Stimulated activated CD8-positive, alpha-beta memory T cell treated with anti-CD3 and anti-CD28 coated beads, Interleukin-4, amount 100 ng/mL, for 4 hours (primary cell): Measurements from ENCODE around the gene NUMBL.

Experiments
- DNase-seq, 2 donors: peaks; one replicate each; pipeline ENCODE4 v3.0.0-alpha.2; 2020; ENCODE audit warnings: low read depth in 2 of 2, low spot score in 1 of 2

Gene NUMBL

DNA sequence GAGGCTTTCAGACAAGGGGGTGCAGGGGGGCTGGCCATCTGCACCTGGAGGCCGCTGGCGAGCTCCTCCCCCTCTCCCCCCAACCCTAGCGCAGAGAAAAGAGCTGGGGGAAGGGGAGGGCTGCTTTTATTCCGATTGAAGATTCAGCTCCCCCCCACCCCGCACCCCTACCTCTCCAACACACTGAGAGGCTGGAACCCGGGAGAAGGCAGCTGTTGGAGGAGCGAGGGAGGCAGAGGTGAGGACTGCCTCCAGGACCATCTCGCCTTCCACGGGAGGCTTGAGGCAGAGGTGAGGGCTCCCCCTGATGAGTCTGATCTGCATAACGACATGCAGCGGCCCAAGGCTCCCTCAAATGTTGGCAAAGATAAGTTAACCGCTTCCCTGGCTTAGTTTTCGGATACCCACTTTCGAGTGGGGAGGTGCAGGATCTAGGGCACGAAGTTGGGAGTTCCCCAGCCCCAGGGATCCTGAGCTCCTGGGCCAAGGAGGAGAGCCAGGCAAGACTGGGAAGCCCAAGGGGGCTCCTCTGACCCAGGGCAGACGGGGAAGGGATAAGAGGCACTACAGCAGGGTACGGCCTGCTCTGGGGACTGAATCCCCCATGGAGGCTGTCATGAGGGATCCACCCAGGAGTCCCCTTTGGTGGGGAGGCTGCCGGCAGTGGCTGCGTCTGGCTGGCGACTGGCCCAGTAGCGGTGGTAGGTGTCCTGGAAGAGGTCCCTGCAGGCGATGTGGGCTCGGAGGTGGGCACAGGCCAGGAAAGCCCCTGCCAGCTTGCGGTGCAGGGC is 1.2 kb upstream of the NUMBL start:
- DNase-seq = no peak

DNA sequence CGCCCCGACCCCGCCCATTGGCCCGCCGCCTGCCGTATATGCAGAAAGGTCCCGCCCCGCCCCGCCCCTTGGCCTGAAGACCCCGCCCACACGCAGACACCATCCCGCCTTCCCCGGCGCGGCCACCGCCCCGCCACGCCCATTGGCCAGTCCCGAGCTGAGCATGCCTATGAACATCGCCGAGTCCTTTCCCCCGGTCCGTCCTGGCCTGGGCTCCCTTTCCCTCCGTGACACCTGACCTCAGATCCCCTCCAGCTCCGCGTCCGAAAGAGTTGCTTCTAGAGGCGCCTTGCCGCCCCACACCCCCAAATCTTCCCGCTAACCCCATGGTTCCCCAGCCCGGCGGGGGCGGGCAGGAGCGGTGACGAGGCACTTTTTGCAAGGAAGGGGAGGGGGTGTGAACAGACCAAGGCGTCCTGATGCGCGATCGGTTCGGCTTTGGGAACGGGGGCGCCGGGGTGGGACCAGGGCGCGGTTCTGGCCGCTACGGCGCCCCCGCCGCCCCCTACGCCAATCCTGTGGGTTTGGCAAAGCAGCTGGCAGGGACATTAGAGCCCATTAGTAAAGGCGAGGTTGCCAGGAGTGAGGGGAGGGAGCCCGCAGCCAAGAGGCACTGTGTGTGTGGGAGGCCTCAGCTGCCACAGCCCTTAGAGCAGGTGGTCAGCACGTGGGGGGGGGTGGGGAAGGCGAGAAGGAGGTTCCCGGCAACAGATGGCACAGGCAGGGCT is 406 bp upstream of the NUMBL start:
- DNase-seq = peak; percentile 63 to 80

GRCh38 chr19:40689339-40690049 is 957 bp downstream of the NUMBL start:
- DNase-seq = no peak

DNA sequence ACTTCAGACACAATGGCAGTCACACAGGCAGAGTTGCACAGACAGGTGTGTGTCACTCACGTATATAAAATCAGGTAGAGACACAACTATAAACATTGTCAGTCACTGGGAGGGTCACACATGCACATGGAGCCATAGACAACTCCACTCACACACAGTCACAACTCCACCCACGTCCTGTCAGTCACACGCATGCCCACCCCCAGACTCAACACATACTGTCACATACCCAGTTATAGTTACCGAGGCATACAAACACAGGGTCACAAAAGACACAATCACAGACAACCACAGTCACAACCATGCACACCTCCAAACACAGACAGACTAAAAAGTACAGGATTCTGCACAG is 1.5 kb downstream of the NUMBL start:
- no peak for DNase-seq

DNA sequence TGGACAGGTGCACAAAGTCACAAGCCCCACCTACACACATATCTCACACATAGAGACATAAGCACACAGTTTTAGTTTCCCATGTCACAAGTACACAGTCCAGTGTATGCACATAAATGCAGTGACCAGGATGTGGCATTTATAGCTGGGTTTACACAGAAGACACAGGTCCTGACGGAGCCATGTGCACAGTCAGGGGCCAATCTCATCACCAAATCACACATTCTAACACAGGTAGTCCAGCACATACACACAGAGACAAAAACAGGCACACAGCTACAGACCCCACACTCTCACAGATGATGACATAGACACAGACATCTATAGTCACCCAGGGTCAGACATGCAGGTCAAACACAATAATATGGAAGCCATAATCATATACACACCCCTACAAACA is 2.1 kb downstream of the NUMBL start:
- DNase-seq = no peak

GRCh38 chr19:40687525-40688016 is 2.9 kb downstream of the NUMBL start:
- DNase-seq = no peak

DNA sequence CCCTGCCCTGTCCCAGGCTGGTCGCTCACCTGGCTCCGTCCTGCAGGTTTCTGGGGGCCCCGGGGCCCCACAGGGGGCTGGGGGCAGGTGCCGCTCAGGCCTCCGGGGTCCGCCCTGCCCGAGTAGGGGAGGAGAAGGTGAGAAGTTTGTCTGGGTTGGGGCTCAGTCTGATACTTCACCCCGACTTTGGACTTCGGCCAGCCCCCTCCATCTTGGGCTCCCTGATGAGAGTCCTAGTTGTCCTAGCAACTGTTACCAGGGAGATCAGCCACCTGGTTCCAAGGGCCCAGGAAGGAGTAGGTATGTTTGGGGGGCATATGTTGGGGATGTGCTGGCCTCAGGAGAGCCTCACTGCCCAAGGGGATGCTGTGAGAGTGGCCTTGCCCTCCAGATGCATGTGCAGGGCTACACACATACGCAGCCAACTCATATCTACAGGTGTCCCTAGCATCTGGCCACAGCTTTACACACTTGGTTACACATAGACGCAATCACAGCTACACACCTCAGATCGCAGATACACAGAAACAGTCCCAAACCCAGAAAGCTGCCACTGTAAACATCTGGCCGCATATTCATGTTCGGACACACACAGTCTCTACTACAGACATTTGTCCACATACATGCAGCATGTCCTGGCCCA is 3.4 kb downstream of the NUMBL start:
- no peak for DNase-seq

GRCh38 chr19:40685563-40685962 is 4.9 kb downstream of the NUMBL start:
- DNase-seq = no peak

DNA sequence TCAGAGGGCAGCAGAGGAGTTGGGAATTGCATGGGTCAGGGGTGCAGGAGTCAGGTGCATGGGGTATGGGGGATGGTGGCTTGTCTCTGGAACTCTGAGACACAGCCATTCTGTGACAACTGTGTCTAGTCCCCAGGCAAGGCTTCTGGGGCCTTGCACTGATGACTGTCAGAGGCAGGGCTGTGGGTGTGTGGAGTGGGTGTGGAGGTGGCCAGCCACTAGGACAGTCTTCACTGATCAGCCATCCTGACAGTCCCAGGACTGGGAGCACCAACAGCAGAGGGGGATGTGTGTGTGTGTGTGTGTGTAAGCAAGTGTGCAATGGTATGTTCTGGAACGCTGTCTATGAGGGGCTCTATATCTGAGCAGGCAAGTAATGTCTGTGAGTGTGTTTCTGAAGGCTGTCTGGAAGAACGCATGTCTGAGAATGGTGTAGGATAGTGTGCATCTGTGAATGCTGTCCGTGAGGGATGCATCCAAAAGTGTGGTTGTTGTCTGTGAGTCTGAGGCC is 5.4 kb downstream of the NUMBL start:
- DNase-seq = no peak

DNA sequence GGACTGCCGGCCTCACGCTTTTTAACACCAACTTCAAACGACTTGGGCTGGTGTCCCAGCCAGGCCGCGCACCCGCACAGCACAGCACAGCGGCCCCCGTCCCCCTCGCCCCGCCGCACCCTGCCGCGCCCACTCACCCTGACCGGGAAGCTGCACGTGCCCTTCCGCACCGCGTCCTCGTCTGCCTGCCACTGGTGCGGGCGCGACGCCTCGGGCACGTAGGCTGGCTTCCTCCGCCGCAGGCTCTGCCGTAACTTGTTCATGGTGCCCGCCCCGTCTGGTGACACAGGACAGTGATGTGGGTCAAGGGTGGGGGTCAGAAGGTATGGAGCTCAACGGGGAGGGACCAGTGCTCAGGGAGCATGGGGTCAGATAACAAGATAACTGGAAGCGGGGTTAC is 6.2 kb downstream of the NUMBL start:
- DNase-seq = no peak

GRCh38 chr19:40683437-40683836 is 7.0 kb downstream of the NUMBL start:
- no peak for DNase-seq

GRCh38 chr19:40682431-40682964 is 8.0 kb downstream of the NUMBL start:
- no peak for DNase-seq

DNA sequence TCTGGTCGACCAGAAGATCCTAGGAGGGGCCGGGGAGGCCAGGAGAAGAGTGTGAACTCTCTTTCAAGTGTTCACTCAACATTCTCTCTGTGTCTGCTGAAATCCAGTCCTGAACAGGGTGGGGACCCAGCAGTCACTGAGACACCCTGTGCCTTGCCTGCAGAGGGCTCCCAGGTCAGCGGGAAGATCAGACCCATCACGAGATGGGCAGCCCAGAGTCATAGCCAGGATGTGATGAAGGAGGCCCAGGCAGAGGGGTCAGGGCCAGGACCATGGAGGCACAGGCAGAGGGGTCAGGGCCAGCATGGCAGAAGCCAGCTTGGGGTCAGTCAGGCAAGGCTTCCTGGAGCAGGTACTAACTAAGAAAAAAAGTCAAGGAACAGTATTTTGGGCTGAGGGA is 9.4 kb downstream of the NUMBL start:
- DNase-seq = no peak

DNA sequence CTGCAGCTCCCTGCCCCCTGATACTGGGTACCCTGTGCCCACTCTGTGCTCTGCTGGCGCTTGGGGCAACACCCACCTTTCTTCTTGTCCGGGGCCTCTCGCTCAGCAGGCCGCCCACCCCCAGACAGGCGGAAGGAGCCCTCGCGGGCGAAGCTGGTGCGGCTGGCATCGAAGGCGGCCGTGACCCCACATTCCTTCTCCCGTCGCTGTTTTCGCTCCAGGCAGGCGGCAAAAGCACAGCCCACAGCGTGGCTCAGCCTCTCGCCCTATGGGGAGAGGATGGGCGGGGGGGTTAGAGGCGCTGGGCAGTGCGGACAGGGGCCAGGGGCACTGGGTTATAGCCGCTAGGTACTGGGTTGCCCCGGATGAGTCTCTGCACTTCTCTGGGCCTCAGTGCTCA is 13.3 kb downstream of the NUMBL start:
- no peak for DNase-seq

GRCh38 chr19:40674291-40674690 is 16.2 kb downstream of the NUMBL start:
- no peak for DNase-seq

DNA sequence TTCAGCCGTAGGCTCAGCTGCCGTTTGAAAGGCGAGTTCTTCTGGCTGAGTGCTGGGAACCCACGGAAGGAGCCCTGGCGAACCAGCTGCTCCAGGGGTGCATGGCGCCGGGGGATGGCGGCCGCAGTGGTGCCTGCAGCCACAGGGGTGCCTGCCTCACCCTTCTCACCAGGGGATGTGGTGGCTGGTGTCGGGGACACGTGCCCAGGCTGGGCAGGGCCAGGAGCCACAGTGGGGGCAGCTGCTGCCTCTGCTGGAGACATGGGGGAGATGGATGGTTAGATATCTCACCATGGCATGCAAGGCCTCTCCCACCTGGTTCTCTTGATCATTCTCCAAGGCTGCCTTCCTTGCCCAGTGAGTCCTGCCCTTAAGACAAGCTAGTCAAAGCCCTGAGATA is 17.1 kb downstream of the NUMBL start:
- DNase-seq = no peak

DNA sequence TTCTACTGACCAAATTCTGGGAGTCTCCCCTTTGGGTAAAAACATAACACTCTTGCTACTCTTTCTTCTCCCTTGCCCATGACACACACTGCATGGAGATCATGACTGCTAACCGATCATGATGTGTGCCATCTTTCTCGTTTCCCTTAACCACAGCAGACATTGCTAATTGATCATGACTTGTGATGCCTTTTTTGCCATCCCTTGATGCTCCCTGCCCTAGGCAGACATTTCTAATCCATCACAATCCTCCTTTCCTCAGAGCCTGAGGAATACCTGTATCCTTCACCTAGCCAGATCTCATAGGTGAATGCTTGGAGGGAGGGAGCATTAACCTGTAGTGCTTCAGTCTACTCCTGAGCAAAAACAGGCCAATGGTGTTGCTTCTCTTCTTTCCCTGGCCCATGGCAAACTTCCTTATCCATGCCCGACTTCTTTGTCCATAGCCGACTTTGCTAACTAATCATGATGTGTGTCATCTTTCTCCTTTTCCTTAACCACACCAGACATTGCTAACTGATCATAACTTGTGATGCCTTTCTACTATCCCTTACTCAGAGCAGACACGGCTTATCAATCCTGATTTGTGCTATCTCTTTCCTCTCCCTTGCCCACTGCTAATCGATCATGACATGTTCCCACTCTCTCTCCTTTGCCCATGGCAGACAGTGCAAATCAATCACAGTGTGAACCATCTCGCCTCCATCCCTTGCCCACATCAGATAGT is 17.7 kb downstream of the NUMBL start:
- DNase-seq = no peak

DNA sequence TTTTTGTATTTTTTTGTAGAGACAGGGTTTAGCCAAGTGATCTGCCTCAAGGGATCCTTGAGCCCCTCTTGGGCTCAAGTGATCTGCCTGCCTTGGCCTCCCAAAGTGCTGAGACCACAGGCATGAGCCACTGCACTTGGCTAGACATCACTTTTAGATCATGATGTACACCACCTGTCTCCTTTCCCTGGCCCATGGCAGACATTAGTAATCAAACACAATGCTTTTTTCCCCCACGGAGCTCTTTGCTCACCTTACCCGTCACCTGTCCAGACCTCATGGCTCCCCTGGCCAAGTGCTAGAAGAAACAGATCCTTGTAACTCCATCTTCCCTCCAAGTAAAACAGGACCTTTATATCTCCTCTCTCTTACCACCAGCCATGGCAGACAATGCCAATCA is 18.4 kb downstream of the NUMBL start:
- DNase-seq = no peak

DNA sequence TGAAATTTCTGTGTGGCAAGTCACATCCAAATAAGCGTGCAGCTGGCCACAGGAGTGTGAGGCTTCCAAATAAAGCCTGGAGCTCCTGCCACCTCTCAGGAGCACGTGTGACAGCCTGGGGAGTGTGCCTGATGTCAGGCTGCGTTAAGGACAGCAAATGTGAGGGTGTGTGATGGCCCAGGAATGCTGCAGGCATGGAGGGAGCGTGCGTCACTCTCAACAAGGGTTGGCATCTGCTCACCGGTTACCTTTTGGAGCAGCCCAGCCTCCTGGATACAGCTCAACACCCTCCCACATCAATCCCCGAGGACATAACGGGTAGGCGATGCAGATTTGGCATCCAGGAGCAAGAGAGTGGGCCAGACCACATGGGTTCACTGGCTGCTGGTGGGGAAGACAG is 19.0 kb downstream of the NUMBL start:
- DNase-seq = no peak

DNA sequence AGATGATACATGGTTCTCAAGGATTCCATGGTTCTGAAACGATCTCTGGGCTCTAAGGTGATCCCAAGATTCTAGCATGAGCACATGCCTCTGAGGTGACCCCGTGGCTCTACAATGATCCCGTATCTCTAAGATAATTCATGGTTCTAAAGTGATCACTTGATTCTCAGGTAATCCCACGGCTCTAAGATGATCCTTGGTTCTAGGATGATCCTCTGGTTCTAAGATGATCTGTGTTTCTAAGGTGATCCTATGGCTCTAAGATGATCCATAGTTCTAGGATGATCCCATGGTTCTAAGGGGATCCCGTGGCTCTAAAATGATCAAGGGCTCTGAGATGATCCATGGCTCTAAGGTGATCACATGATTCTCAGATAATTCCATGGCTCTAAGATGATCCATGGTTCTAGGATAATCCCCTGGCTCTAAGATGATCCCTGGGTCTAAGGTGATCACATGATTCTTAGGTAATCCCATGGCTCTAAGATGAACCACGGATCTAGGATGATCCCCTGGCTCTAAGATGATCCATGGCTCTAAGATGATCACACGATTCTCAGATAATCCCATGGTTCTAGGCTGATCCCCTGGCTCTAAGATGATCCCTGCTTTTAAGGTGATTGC is 21.3 kb downstream of the NUMBL start:
- no peak for DNase-seq
